IPS-11a (cell line): ENCODE measurements around the gene TMEM184A.
"Not testable (repeated sequence)": the region's sequence is repeated elsewhere in the genome, so short reads cannot be mapped to it uniquely, and the experiment has no call there.

Experiments used
- H3K4me3 ChIP-seq: one replicate; pipeline ENCODE4 v1.5.1; 2013; ENCODE audit warnings: low read depth, low read length, control low read depth

TMEM184A gene

GRCh38 chr7:1590887-1591286 is 34.9 kb upstream of the TMEM184A start:
- H3K4me3 ChIP-seq = no peak overlapping the region

GRCh38 chr7:1590476-1590875 is 34.5 kb upstream of the TMEM184A start:
- no peak overlapping the region for H3K4me3 ChIP-seq

GRCh38 chr7:1588978-1589377 is 33.0 kb upstream of the TMEM184A start:
- H3K4me3 ChIP-seq = no peak overlapping the region

- no peak overlapping the region for H3K4me3 ChIP-seq
These were observed 31.7 kb upstream of the TMEM184A start for GRCh38 chr7:1587738-1588137.

GRCh38 chr7:1586827-1587705 is 31.1 kb upstream of the TMEM184A start:
- no peak overlapping the region for H3K4me3 ChIP-seq

- H3K4me3 ChIP-seq = no peak overlapping the region
These were observed 30.3 kb upstream of the TMEM184A start for GRCh38 chr7:1586126-1586826.

- no peak overlapping the region for H3K4me3 ChIP-seq
These were observed 29.4 kb upstream of the TMEM184A start for GRCh38 chr7:1585142-1585981.

- no peak overlapping the region for H3K4me3 ChIP-seq
These were observed 28.7 kb upstream of the TMEM184A start for GRCh38 chr7:1584700-1585099.

GRCh38 chr7:1583241-1583930 is 27.4 kb upstream of the TMEM184A start:
- not testable (repeated sequence) for H3K4me3 ChIP-seq

GRCh38 chr7:1580422-1581030 is 24.5 kb upstream of the TMEM184A start:
- H3K4me3 ChIP-seq = no peak overlapping the region

- no peak overlapping the region for H3K4me3 ChIP-seq
These were observed 23.7 kb upstream of the TMEM184A start for GRCh38 chr7:1579481-1580421.

- H3K4me3 ChIP-seq = no peak overlapping the region
These were observed 22.5 kb upstream of the TMEM184A start for GRCh38 chr7:1578513-1578912.

GRCh38 chr7:1576521-1577253 is 20.7 kb upstream of the TMEM184A start:
- no peak overlapping the region for H3K4me3 ChIP-seq

GRCh38 chr7:1575809-1576208 is 19.8 kb upstream of the TMEM184A start:
- H3K4me3 ChIP-seq = no peak overlapping the region

GRCh38 chr7:1572111-1572822 is 16.3 kb upstream of the TMEM184A start:
- H3K4me3 ChIP-seq = no peak overlapping the region

GRCh38 chr7:1569833-1570632 is 14.0 kb upstream of the TMEM184A start, which contains the start of gene PSMG3:
TSS of gene PSMG3 (minus strand) at chr7:1570032. CDS start at chr7:1569339, 693 bp downstream.
- peak within 1 kb of the TSS; percentile 69 for H3K4me3 ChIP-seq

GRCh38 chr7:1569440-1569832 is 13.4 kb upstream of the TMEM184A start:
- peak overlapping the region; percentile 69 for H3K4me3 ChIP-seq
